Smooth muscle cell (in vitro differentiated cells): ENCODE data around the gene HSP90AB1. TPM values are rescaled to one million over a fixed set of nuclear protein-coding genes. Genes with fewer than 3 reads are reported as not detected.

ENCODE experiments used
- DNase-seq: peaks from one replicate; lab custom pipeline; 2025; ENCODE audit not compliant: unreplicated experiment; lab: John Stamatoyannopoulos, UW
- H2AFZ ChIP-seq: fragments of 200-600 bp; sonication (generic); 2 replicates; pipeline ENCODE4 v1.6.0; 2016; ENCODE audit warnings: antibody characterized with exemption, low read depth, mild to moderate bottlenecking
- H3F3A ChIP-seq: fragments of 200-600 bp; sonication (generic); 2 replicates; pipeline ENCODE4 v1.6.0; 2017; ENCODE audit warnings: antibody characterized with exemption, low read depth
- H3K27ac ChIP-seq: fragments of 200-600 bp; sonication (generic); 2 replicates; pipeline ENCODE4 v1.5.1; 2016; ENCODE audit warnings: low read depth, mild to moderate bottlenecking
- H3K27me3 ChIP-seq: fragments of 200-600 bp; sonication (generic); 2 replicates; pipeline ENCODE4 v1.6.1; 2016; ENCODE audit warnings: low read depth, mild to moderate bottlenecking
- H3K36me3 ChIP-seq: fragments of 200-600 bp; sonication (generic); 2 replicates; pipeline ENCODE4 v1.5.1; 2016; ENCODE audit warnings: low read depth
- H3K4me1 ChIP-seq: fragments of 200-600 bp; sonication (generic); 2 replicates; pipeline ENCODE4 v1.5.1; 2016; ENCODE audit warnings: low read depth
- H3K4me2 ChIP-seq: fragments of 200-600 bp; sonication (generic); 2 replicates; pipeline ENCODE4 v1.6.0; 2016; ENCODE audit warnings: mild to moderate bottlenecking
- H3K4me3 ChIP-seq: fragments of 200-600 bp; sonication (generic); 2 replicates; pipeline ENCODE4 v1.5.1; 2016; ENCODE audit warnings: mild to moderate bottlenecking
- H3K79me2 ChIP-seq: fragments of 200-600 bp; sonication (generic); 2 replicates; pipeline ENCODE4 v1.6.0; 2016; ENCODE audit warnings: low read depth, mild to moderate bottlenecking
- H3K9ac ChIP-seq: fragments of 200-600 bp; sonication (generic); 2 replicates; pipeline ENCODE4 v1.6.0; 2016; ENCODE audit warnings: low read depth
- H3K9me3 ChIP-seq: fragments of 200-600 bp; sonication (generic); replicated peaks from 2 replicates; pipeline ENCODE4 v1.5.1; 2016; ENCODE audit warnings: low read depth
- H4K20me1 ChIP-seq: fragments of 200-600 bp; sonication (generic); 2 replicates; pipeline ENCODE4 v1.6.0; 2016; ENCODE audit warnings: low read depth
- CTCF ChIP-seq: fragments of 200-600 bp; sonication (generic); IDR thresholded peaks from 2 replicates; pipeline ENCODE4 v1.5.1; 2017; ENCODE audit warnings: borderline replicate concordance, mild to moderate bottlenecking, antibody characterized with exemption; ENCODE audit not compliant: insufficient read depth, poor library complexity, severe bottlenecking
- WGBS: methylation state at CpG from one replicate; pipeline ENCODE4 v1.1.7; 2016; ENCODE audit warnings: low lambda C conversion rate; 5-methylcytosine and 5-hydroxymethylcytosine counted together
- polyA plus RNA-seq: library from polyadenylated mRNA; unstranded; fragments of >200 nt; fragmentation: Nextera tagmentation; extraction: Ambion mirVana; gene quantifications from 2 replicates; pipeline ENCODE4 v1.2.1, GENCODE V29; 2016
- total RNA-seq: library from RNA; depleted of rRNA; stranded (reverse); fragments of >200 nt; gene quantifications from 2 replicates; pipeline ENCODE4 v1.2.3, GENCODE V29; 2014

The HSP90AB1 gene
- total and polyA plus RNA-seq, 2 experiments from 2014 or later = 408 to 736 TPM

DNA sequence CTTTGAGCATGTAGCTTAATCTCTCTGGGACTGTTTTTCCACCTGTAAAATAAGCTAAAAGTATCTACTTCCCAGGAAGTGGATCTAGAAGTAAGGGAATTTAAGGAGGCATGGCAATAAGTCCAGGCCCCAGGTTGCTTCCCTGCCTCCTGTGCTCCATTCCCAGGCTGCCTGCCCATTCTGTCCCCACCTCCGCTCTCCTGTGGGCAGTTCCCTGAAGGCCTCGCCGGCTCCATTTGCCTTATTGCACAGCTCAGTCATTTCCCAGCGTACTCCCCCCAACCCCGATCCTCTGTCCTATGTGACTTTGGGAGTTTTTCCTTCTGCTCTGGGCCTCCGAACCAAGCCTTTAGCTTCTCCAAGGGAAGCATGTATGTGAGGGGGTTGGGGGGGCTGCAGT lies 18.9 kb upstream of the HSP90AB1 start:
- Histone ChIP-seq H3K79me2 (no peaks in the 10 kb centered on the region), H4K20me1 (no peaks in the 10 kb centered on the region), H3K36me3 (no peaks in the 10 kb centered on the region), H3K4me3 (no peak overlapping the region), H3K4me2 (no peak overlapping the region), H3K27ac (no peak overlapping the region), H3F3A (no peaks in the 10 kb centered on the region), H3K9me3 (no peaks in the 10 kb centered on the region), H2AFZ (no peak overlapping the region), H3K27me3 (no peaks in the 10 kb centered on the region), H3K9ac (no peak overlapping the region), H3K4me1 (peaks cover 20% of the 10 kb centered on the region)
- no peak for DNase-seq
- TF ChIP-seq CTCF = no peak
- 95% methylated on average over 6 of the region's 6 CpGs for WGBS

GRCh38 chr6:44228433-44228832 lies 18.5 kb upstream of the HSP90AB1 start:
- Histone ChIP-seq H3K79me2 (no peaks in the 10 kb centered on the region), H3K4me1 (peaks cover 19% of the 10 kb centered on the region), H3K27me3 (no peaks in the 10 kb centered on the region), H3K9ac (no peak overlapping the region), H3K4me2 (no peak overlapping the region), H3K36me3 (no peaks in the 10 kb centered on the region), H3K9me3 (no peaks in the 10 kb centered on the region), H3F3A (no peaks in the 10 kb centered on the region), H2AFZ (no peak overlapping the region), H3K4me3 (no peak overlapping the region), H3K27ac (no peak overlapping the region), H4K20me1 (no peaks in the 10 kb centered on the region)
- DNase-seq = no peak
- 94% methylated on average over 7 of the region's 7 CpGs for WGBS
- no peak for TF ChIP-seq CTCF

- no peak overlapping the region for H3K4me2 ChIP-seq
- no peak for TF ChIP-seq CTCF
- H3K9me3 ChIP-seq = no peaks in the 10 kb centered on the region
- H2AFZ ChIP-seq = no peak overlapping the region
- H3K27me3 ChIP-seq = no peaks in the 10 kb centered on the region
- H3F3A ChIP-seq = no peaks in the 10 kb centered on the region
- no peak overlapping the region for H3K9ac ChIP-seq
- H3K79me2 ChIP-seq = no peaks in the 10 kb centered on the region
- peaks cover 19% of the 10 kb centered on the region for H3K4me1 ChIP-seq
- no peak for DNase-seq
- no peaks in the 10 kb centered on the region for H3K36me3 ChIP-seq
- no peaks in the 10 kb centered on the region for H4K20me1 ChIP-seq
- H3K27ac ChIP-seq = no peak overlapping the region
- WGBS = 74% methylated on average over 5 of the region's 5 CpGs
- no peak overlapping the region for H3K4me3 ChIP-seq
These were observed 18.1 kb upstream of the HSP90AB1 start for GRCh38 chr6:44228836-44229235.

GRCh38 chr6:44229376-44230033 lies 17.4 kb upstream of the HSP90AB1 start:
- WGBS = 90% methylated on average over 11 of the region's 11 CpGs
- Histone ChIP-seq H3K36me3 (no peaks in the 10 kb centered on the region), H4K20me1 (no peaks in the 10 kb centered on the region), H3F3A (no peaks in the 10 kb centered on the region), H3K9me3 (no peaks in the 10 kb centered on the region), H3K4me3 (no peak overlapping the region), H2AFZ (no peak overlapping the region), H3K27me3 (no peaks in the 10 kb centered on the region), H3K4me1 (peaks cover 21% of the 10 kb centered on the region), H3K9ac (no peak overlapping the region), H3K4me2 (no peak overlapping the region), H3K79me2 (no peaks in the 10 kb centered on the region), H3K27ac (no peak overlapping the region)
- DNase-seq = no peak
- no peak for TF ChIP-seq CTCF
